HG02870 (cell line): ENCODE data around the gene PPP1R1B.

ENCODE experiments used
- ATAC-seq: cut with Tn5 transposase; IDR thresholded peaks from one replicate; pipeline ENCODE4 v1.9.1; 2021; ENCODE audit warnings: mild to moderate bottlenecking, moderate library complexity; ENCODE audit not compliant: unreplicated experiment

PPP1R1B gene

GRCh38 chr17:39600288-39600996 lies 26.3 kb upstream of the PPP1R1B start:
- no peak for ATAC-seq

GRCh38 chr17:39600997-39601597 lies 25.7 kb upstream of the PPP1R1B start:
- no peak for ATAC-seq

GRCh38 chr17:39601758-39602532 lies 24.8 kb upstream of the PPP1R1B start:
- no peak for ATAC-seq

GRCh38 chr17:39602533-39603303 lies 24.0 kb upstream of the PPP1R1B start:
- no peak for ATAC-seq

GRCh38 chr17:39603304-39604016 lies 23.3 kb upstream of the PPP1R1B start:
- no peak for ATAC-seq

- ATAC-seq: no peak
Observed at GRCh38 chr17:39604911-39605491, 21.8 kb upstream of the PPP1R1B start.

GRCh38 chr17:39605492-39606433 lies 21.0 kb upstream of the PPP1R1B start:
- no peak for ATAC-seq

- no peak for ATAC-seq
Observed at GRCh38 chr17:39606434-39607056, 20.2 kb upstream of the PPP1R1B start.

- ATAC-seq: no peak
Observed at GRCh38 chr17:39607057-39607850, 19.5 kb upstream of the PPP1R1B start.

GRCh38 chr17:39607851-39608130 lies 19.0 kb upstream of the PPP1R1B start, which contains the start of gene NEUROD2:
Gene NEUROD2 (minus strand): TSS chr17:39607920. CDS start chr17:39606599, 1,321 bp downstream.
- ATAC-seq: no peak

- ATAC-seq: no peak
Observed at GRCh38 chr17:39608142-39608981, 18.4 kb upstream of the PPP1R1B start.

- ATAC-seq: no peak
Observed at GRCh38 chr17:39609416-39610025, 17.2 kb upstream of the PPP1R1B start.

- no peak for ATAC-seq
Observed at GRCh38 chr17:39611401-39612112, 15.2 kb upstream of the PPP1R1B start.

GRCh38 chr17:39612291-39612894 lies 14.4 kb upstream of the PPP1R1B start:
- no peak for ATAC-seq

GRCh38 chr17:39612935-39613464 lies 13.8 kb upstream of the PPP1R1B start:
- no peak for ATAC-seq
